ENCODE measurements around the gene PPM1H. TPM values are rescaled to one million over a fixed set of nuclear protein-coding genes. Genes with fewer than 3 reads are reported as not detected.
A peak's percentile ranks its signal among the peaks of the same experiment; 100 is the strongest.
"Not testable (repeated sequence)": the region's sequence is repeated elsewhere in the genome, so short reads cannot be mapped to it uniquely, and the experiment has no call there.

PPM1H gene
- total RNA-seq, 1 donor from 2014 or later: 3.9 TPM

DNA sequence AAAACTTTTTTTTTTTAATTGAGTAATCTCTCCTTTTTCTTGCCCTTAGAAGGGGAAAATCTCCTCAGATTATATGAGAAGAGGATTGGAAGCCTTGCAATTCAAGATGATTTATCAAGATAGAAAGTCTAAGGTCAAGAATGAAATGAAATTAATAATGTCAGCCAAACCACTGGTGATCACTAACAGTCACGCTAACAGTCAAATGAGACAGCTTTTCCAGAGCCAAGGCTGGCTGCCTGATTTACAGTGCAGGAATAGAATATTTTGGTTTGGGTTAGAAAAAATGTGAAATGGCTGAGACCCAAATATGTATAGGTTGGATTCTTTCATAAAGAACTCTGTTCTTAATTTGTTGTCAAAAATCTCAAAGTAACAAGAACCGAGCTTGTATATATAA is 204.3 kb downstream of the PPM1H start:
- DNase-seq (ENCODE audit: low read depth): no peak
- TF ChIP-seq, protein P1, sequence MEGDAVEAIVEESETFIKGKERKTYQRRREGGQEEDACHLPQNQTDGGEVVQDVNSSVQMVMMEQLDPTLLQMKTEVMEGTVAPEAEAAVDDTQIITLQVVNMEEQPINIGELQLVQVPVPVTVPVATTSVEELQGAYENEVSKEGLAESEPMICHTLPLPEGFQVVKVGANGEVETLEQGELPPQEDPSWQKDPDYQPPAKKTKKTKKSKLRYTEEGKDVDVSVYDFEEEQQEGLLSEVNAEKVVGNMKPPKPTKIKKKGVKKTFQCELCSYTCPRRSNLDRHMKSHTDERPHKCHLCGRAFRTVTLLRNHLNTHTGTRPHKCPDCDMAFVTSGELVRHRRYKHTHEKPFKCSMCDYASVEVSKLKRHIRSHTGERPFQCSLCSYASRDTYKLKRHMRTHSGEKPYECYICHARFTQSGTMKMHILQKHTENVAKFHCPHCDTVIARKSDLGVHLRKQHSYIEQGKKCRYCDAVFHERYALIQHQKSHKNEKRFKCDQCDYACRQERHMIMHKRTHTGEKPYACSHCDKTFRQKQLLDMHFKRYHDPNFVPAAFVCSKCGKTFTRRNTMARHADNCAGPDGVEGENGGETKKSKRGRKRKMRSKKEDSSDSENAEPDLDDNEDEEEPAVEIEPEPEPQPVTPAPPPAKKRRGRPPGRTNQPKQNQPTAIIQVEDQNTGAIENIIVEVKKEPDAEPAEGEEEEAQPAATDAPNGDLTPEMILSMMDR (conservative IDR thresholded peaks at IDR 0.05; ENCODE audit: low read depth, low read length): no peak
- no peak overlapping the region for H3K4me3 ChIP-seq (ENCODE audit: low read depth, low read length)

DNA sequence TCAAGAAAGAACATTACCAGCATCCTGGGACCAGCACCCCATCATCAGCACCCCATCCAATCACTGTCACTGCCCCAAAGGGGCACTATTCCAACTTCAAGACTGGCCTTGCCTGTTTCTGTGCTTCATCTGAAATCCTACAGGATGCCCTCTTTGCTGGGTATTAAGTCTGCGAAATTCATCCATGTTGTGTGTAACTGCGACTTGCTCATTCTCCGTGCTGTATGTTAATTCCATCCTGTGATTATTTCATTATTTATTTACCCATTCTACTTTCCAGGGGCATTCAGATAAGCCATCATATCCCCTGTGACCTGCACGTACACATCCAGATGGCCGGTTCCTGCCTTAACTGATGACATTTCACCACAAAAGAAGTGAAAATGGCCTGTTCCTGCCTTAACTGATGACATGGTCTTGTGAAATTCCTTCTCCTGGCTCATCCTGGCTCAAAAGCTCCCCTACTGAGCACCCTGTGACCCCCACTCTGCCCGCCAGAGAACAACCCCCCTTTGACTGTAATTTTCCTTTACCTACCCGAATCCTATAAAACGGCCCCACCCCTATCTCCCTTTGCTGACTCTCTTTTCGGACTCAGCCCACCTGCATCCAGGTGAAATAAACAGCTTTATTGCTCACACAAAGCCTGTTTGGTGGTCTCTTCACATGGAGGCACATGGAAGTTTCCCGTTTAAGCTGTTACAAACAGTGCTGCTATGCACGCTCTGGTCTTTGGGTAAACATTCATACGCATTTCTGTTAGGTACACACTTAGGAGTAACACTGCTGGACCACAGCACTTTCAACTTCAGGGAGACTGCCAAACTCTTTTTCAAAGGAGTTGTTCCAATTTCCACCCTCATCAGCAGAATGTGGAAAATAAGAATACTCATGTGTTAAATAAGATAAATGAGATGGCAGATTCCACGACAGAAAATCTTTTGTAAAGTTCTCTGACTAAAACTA is 205.1 kb downstream of the PPM1H start:
- not testable (repeated sequence) for DNase-seq (ENCODE audit: low read depth); H3K4me3 ChIP-seq (ENCODE audit: low read depth, low read length)

DNA sequence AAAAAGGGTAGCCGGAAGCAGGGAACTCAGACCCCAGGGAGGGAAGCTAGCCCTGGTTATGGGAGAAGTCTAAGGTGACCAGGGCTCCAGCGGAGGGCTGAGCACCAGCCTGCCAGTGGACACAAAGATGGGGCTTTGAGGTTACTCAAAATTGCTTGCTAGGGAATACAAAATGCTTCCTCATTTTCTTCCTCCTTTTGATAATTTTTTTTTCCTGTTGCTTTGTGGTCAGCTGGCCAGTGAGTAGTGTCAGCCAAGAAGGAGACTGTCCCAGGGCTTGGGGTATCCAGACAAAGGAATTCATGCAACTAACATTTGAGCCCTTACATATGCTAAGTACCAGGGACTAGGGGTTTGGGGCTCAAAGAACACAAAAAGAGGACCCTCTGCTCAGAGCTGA is 206.2 kb downstream of the PPM1H start:
- no peak for DNase-seq (ENCODE audit: low read depth)
- H3K4me3 ChIP-seq (ENCODE audit: low read depth, low read length): no peak overlapping the region
- TF ChIP-seq, protein P1 (conservative IDR thresholded peaks at IDR 0.05; ENCODE audit: low read depth, low read length): no peak

DNA sequence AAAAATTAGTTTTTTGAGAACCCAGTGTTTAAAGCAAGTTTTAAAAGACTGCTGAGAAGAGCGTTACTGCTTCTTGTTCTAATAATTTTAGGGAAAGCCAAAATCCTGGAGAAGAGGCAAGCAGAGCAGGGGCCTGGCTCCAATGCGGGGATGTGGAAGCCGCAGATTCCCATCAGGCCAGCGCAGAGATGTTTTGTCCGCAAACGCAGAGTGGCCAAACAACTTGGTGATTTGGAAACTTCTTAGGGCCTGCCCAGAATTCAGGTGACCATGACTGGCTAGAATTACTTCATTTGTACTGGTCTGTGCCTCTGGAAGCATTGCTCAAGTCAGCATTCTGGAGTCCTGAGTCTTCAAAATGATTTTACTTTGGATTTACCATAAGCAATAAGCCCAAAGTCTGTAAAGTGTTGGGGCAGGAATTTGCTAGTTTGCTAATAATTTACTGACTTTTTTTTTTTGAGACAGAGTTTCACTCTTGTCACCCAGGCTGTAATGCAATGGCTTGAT is 208.4 kb downstream of the PPM1H start:
- DNase-seq (ENCODE audit: low read depth): peak; percentile 91
- no peak overlapping the region for H3K4me3 ChIP-seq (ENCODE audit: low read depth, low read length)
- TF ChIP-seq, protein P1 (conservative IDR thresholded peaks at IDR 0.05; ENCODE audit: low read depth, low read length): no peak

DNA sequence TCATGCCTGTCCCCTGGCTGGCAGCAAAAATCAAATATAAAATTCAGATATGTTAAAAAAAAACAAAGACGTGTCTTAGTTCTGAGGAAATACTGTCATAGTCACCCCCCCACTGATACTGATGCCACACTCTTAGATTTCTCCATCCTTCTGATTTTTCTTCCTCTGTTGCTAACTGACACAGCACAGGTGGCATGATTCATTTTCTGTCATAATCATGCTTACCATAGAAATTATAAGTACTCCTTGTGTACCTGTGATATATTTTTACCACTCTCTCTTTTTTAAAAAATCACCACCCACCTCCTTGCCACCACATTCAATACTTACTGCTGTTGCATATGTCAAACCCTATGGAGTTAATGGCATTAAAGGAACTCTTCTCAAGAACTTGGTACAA is 209.2 kb downstream of the PPM1H start:
- TF ChIP-seq, protein P1 (conservative IDR thresholded peaks at IDR 0.05; ENCODE audit: low read depth, low read length): no peak
- no peak for DNase-seq (ENCODE audit: low read depth)
- no peak overlapping the region for H3K4me3 ChIP-seq (ENCODE audit: low read depth, low read length)

DNA sequence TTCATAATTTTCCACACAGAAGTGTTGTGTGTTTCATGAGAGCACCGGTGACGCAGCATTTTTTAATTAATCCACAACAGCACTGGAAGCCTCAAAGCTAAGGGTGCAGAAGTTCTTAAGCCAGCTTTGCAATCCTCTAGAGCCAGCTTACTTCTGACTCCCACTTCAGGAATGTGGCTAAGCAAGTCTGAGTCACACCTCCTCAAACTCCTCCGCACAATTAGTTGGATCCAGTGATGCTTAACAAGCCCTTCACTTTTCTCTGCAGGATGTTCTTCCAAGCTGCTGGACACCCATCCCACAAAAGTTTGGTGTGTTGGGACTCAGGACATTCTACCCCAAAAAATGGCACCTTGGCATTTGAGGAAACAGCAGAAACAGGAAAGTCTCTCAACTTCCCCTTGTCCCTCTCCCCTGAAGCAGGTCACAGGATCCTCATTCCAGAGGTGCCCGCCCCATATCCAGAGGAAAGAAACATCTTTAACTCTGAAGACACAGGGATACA is 210.0 kb downstream of the PPM1H start:
- no peak overlapping the region for H3K4me3 ChIP-seq (ENCODE audit: low read depth, low read length)
- peak; percentile 99 for DNase-seq (ENCODE audit: low read depth)

DNA sequence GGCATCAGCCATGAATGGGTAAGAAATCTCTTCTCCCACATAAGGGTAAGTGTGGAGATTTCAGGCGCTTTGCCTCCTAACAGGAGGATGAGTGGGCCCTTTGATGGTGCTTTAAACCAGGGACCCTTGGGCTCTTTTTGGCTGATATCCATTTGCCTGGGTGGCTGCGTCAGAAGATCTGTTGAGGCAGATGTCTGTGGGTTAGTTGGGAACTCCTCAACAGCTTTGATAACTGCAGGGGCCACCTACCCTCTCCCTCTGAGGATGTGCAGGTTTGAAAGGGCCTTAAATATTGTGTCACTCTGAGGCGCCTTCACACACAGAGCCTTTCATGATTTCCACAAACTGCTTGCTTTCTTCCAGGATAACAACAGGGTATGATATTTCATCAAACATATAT is 210.7 kb downstream of the PPM1H start:
- no peak for DNase-seq (ENCODE audit: low read depth)
- TF ChIP-seq, protein P1 (conservative IDR thresholded peaks at IDR 0.05; ENCODE audit: low read depth, low read length): no peak

More for the DNA sequence above, 210.0 kb downstream of the PPM1H start:
- TF ChIP-seq, protein P1 (conservative IDR thresholded peaks at IDR 0.05; ENCODE audit: low read depth, low read length): no peak

More for the DNA sequence above, 210.7 kb downstream of the PPM1H start:
- no peak overlapping the region for H3K4me3 ChIP-seq (ENCODE audit: low read depth, low read length)
